Fibroblast of gingiva (primary cell): ENCODE measurements around the gene PLCB2.

Experiments used
- DNase-seq: peaks from one replicate; pipeline ENCODE4 v3.0.0-alpha.2; 2011; ENCODE audit warnings: low read depth

The PLCB2 gene

DNA sequence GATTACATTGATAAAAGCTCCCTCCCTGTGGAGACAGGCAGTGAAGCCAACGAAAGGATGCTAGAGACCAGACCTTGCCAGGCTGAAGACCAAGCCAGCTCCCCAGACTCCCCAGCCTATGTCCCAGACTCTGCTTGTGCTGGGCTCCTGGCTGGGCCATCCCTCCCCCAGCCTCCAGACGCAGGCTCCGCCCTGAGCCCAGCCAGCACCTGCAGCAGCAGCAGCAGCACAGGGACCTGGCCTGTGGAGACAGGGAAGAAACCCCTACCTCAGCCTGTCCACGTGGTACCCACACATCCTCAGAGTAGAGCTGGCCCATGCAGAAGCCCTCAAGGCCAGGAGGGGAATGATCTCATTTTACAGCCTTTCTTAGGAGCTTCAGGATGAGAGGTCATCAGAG is 38.1 kb downstream of the PLCB2 start:
- no peak for DNase-seq

DNA sequence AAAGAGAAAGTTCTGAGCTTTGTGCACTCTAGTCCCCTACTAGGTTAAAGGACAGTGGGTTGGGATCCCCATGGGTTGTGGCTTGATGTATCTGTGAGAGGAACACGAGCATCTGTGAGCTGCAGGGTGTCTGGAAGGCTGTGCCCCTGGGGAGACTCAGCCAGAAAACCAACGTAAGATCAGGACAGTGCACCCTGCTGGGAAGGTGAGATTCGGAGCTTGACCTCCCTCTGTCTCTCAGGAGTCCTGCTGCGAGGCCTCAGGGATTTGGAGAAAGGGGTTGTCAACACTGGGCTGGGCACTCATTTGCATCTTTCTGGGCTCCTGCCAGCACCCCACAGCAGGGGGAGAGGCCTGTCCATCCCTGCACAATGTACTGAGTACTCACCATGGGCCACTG is 40.1 kb downstream of the PLCB2 start:
- no peak for DNase-seq

- peak; percentile 85 for DNase-seq
Measured at GRCh38 chr15:40266828-40267304, 40.9 kb downstream of the PLCB2 start.

DNA sequence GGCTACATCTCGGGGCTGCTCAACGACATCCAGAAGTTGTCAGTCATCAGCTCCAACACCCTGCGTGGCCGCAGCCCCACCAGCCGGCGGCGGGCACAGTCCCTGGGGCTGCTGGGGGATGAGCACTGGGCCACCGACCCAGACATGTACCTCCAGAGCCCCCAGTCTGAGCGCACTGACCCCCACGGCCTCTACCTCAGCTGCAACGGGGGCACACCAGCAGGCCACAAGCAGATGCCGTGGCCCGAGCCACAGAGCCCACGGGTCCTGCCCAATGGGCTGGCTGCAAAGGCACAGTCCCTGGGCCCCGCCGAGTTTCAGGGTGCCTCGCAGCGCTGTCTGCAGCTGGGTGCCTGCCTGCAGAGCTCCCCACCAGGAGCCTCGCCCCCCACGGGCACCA is 41.9 kb downstream of the PLCB2 start:
- no peak for DNase-seq

- DNase-seq = no peak
Measured at GRCh38 chr15:40265355-40265754, 42.4 kb downstream of the PLCB2 start.

GRCh38 chr15:40264321-40265153 is 43.2 kb downstream of the PLCB2 start:
- DNase-seq = no peak

DNA sequence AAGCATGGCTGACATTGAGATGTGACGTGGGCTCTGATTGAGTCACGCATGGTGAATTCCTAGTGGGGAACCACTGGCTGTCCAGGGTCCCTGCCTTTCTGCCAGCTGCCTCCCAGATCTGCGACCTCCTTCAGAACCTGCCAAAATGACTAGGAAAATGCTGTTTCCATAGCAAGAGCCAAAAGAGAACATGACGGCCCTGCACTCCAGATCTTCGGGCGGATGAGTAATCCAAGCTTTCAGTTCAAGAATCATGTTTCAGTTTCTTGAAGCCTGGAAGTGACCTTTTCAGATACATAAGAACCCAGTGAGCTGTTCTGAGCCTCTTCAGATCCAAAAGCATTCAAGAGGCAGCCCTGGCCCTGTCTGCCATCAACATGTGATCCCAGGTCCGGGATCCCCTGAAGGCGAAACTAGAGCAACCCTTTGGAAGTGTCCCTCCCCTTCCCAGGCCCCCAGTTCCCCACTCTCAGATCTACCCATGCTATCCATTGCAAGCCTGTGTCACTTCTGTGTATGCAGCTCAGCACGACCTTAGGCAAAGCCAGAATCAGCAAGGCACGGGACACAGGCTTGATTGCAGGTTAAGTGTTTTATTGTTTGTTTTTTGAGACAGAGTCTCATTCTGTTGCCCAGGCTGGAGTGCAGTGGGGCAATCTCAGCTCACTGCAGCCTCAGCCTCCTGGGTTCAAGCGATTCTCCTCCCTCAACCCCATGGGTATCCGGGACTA is 44.5 kb downstream of the PLCB2 start:
- peak; percentile 86 for DNase-seq

DNA sequence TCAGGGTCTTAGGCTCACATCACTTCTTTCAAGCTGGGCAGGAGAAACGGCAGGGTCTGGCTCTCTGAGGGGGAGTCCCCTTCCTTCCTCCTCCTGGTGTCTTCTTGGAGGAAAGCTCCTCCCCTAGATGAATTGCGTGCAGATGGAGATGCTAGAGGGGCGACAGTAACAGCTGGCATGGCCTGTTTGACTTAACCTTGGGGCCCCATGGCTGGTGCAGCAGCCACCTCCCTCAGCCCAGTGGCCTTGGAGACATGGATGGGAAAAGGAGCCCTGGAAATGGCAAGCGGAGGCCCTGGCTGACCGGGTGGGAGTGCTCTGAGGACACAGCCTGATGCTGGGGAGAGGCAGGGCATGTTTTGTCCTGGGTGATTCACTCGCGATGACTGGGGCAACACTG is 48.7 kb downstream of the PLCB2 start:
- no peak for DNase-seq

DNA sequence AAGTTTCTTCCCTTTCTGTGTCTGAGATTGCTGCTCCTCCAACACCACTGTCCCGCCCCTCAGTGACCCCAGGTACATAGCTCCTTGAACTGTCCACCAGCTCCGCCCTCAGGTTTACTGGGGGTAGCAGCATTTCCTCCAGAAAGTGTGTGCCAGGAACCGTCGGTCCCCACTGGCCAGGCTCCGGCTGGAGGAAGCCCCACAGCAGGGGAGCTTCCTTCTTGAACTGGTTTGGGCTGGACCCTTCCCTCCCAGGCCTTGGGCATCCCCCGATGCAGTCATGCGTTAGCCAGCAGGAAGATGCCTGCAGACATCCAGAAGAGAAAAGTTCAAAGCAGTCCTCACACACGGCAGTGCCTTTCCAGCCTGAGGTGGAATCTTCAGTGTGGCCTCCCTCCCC is 49.2 kb downstream of the PLCB2 start:
- DNase-seq = no peak

- no peak for DNase-seq
Measured at GRCh38 chr15:40257656-40258450, 49.9 kb downstream of the PLCB2 start.

DNA sequence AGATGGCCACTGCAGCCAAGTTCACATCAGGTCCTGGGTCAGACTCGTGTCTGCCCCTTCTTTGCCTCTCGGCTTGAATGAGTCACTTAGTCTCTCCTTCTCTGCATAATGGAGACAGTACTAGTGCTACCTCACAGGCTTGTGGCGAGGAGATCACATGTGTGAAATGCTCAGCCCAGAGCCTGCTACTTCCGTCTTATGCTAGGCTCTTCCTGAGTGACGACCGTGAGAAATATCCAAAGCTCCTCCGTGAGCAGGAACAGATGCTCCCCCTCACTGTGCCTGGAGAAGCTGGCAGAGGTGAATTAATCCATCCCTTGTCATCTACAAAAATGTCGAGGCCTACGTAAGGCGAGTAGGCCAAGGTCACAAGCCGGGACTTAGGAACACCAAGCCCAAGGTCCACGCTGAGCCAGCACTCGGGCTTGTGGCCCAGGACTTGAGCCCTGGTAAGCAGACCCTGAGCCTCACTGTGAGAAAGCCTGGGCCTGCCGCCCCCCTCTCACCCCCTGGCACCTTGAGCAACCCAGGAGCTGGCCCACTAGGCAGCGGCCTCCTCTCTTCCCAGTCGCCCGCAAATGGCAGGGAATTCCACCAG is 51.0 kb downstream of the PLCB2 start:
- no peak for DNase-seq

DNA sequence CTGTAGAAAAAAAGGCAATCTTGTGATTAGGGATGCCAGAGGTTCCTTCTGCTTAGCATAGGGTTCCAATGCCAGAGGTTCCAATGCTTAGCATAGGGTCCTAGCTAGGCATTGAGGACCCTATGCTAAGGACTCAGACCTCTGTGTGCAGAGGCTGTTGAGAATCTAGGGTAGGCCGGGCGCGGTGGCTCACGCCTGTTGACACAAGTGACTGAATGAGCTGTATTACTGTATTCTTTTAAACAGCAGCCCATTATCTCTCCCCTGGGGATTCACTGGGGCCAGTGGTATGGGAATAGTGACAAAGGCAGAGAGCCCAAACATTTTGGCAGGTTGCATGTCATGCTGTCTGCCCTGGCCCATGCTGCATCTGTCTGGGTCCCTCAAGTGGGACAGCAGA is 52.7 kb downstream of the PLCB2 start:
- no peak for DNase-seq

GRCh38 chr15:40254452-40254851 is 53.3 kb downstream of the PLCB2 start:
- no peak for DNase-seq

GRCh38 chr15:40253167-40253790 is 54.5 kb downstream of the PLCB2 start:
- DNase-seq = no peak

DNA sequence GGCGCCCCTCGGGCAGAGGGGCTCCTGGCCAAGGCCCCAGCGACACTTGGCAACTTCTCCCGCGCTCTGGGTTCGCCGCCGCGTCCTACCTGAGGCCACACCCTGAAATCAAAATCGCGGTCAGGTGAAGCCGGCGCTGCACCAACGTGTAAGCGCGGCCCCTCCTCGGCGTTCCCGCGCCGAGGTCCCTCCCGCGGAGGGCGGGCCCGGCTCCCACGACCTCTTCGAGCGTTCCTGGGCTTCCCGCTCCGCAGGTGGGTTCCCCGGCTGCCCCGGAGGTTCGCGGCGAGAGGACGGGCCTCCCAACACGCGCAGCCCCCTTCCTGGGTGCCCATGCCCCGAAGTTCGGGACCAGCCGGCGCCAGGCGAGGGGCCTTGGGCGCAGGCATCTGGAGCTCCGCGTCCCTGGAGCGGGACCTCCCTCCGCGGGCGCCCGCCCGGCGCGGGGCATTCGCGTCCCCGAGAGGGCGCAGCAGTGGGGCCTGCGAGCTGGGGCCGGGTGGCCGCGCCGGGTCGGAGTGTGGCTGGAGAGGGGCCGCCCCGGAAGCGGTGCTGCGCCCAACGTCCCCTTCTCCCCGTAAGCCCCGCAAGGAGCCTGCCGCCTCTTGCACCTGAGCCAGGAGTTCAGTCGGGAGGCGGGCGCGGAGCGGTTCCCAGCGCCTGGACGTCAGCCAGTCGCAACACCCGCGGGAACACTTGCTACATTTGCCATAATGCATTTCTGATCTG is 55.1 kb downstream of the PLCB2 start:
- DNase-seq = no peak

GRCh38 chr15:40252141-40252437 is 55.6 kb downstream of the PLCB2 start:
- DNase-seq = no peak

- no peak for DNase-seq
Measured at GRCh38 chr15:40251486-40252140, 56.1 kb downstream of the PLCB2 start.

GRCh38 chr15:40250771-40251483 is 56.8 kb downstream of the PLCB2 start:
- no peak for DNase-seq

GRCh38 chr15:40250304-40250656 is 57.5 kb downstream of the PLCB2 start:
- DNase-seq = no peak
